ENCODE data around the gene OR4C5. TPM values are rescaled to one million over a fixed set of nuclear protein-coding genes. Genes with fewer than 3 reads are reported as not detected.
"Not testable (repeated sequence)": the region's sequence is repeated elsewhere in the genome, so short reads cannot be mapped to it uniquely, and the experiment has no call there.

The OR4C5 gene
- total RNA-seq = under 1 TPM in 2 of 8 experiments, not detected in 6; 0.33 to 0.62 TPM

GRCh38 chr11:48366365-48366764 is at the start of gene OR4C5:
Gene OR4C5, minus strand, starts transcription at chr11:48366465. Its CDS starts 0 bp downstream, at chr11:48366465.
- H3K4me1 ChIP-seq (replicated peaks in 1 of 2) = no peaks in the 10 kb centered on the region
- in situ Hi-C loops (cut with MboI; ENCODE audit: low pct_unique_long_range_greater_than_20kb in 2 of 9, low sequenced_read_pairs in 9 of 9, unreplicated experiment in 9 of 9) = no loop called here
- no peak within 1 kb of the TSS for H3K27ac ChIP-seq
- no peak for ATAC-seq (replicated peaks in 6 of 8)
- 0 to 87% (median 49%) methylated on average over 1 to 2 of the region's 2 CpGs for WGBS, 10 experiments
- H3K4me3 ChIP-seq = no peak within 1 kb of the TSS

DNA sequence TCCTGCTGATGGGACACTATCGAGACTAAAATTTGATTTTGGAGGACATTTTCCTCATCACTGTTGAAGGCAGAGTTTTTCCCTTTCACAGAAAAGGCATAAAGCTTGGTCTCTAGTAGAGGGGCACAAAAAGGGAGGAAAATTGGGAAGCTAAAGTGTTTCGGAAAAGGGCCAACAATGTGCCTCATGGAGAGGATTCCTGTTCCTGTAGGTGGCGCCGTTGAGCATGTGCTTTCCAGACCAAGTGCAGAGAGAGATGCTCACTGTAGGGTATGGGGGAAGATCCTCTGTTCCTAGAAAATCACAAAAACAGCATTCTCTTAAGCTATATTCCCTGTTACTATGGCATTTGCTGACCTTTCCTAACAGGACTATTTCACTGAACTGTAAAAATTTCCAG is 18.4 kb upstream of the OR4C5 start:
- no peak for ATAC-seq (replicated peaks in 6 of 8)

GRCh38 chr11:48384151-48384550 is 17.9 kb upstream of the OR4C5 start:
- H3K4me1 ChIP-seq (replicated peaks in 1 of 2); H3K4me3 ChIP-seq; H3K27ac ChIP-seq; in situ Hi-C loops (cut with MboI; ENCODE audit: low pct_unique_long_range_greater_than_20kb in 2 of 9, low sequenced_read_pairs in 9 of 9, unreplicated experiment in 9 of 9); ATAC-seq (replicated peaks in 6 of 8): not testable (repeated sequence)
- WGBS, 10 experiments = 0 to 80% (median 21%) methylated on average over 1 to 2 of the region's 2 CpGs; no CpG with 5 or more reads in 6 of the 10 experiments

More for the DNA sequence above, 18.4 kb upstream of the OR4C5 start:
- WGBS, 10 experiments = 0 to 63% (median 32%) methylated on average over 1 to 4 of the region's 4 CpGs; no CpG with 5 or more reads in 2 of the 10 experiments
- in situ Hi-C loops (cut with MboI; ENCODE audit: low pct_unique_long_range_greater_than_20kb in 2 of 9, low sequenced_read_pairs in 9 of 9, unreplicated experiment in 9 of 9) = no loop called here
- no peaks in the 10 kb centered on the region for H3K4me1 ChIP-seq (replicated peaks in 1 of 2)
- no peak overlapping the region for H3K4me3 ChIP-seq
- H3K27ac ChIP-seq = no peak overlapping the region

DNA sequence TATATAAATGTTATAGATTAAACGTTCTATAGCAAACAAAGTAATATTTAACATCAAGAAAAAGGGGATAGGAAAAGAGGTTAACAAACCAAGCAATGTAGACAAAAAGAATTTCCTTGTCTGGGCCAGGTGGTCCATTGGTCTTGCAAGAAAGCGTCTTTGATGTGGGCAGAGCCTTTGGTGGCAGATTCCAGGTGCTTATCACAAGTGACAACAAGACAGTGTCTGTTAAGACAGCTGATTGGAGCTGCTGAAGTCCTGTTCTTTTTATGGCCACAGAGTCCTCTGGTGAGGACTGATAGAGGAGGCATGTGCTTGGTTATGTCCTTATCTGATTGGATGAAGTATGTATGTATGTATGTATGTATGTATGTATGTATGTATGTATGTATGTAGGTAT is 5.0 kb downstream of the OR4C5 start:
- in situ Hi-C loops (cut with MboI; ENCODE audit: low pct_unique_long_range_greater_than_20kb in 2 of 9, low sequenced_read_pairs in 9 of 9, unreplicated experiment in 9 of 9); H3K4me3 ChIP-seq; ATAC-seq (replicated peaks in 6 of 8); H3K4me1 ChIP-seq (replicated peaks in 1 of 2); H3K27ac ChIP-seq: not testable (repeated sequence)
- 0 to 69% (median 14%) methylated on average over 1 to 2 of the region's 2 CpGs; no CpG with 5 or more reads in 1 of the 10 experiments for WGBS, 10 experiments

GRCh38 chr11:48354677-48355076 is 11.6 kb downstream of the OR4C5 start:
- Histone ChIP-seq H3K27ac (no peak overlapping the region), H3K4me3 (no peak overlapping the region), H3K4me1 (replicated peaks in 1 of 2) (no peaks in the 10 kb centered on the region)
- in situ Hi-C loops (cut with MboI; ENCODE audit: low pct_unique_long_range_greater_than_20kb in 2 of 9, low sequenced_read_pairs in 9 of 9, unreplicated experiment in 9 of 9) = loop anchor here in 1 of 9 experiments (5.0 kb wide), 1 partner anchor 1673 kb away; no protein-coding TSS in a partner anchor
- ATAC-seq (replicated peaks in 6 of 8) = no peak
- WGBS, 10 experiments = 13 to 88% (median 60%) methylated on average over 1 of the region's 1 CpG; no CpG with 5 or more reads in 5 of the 10 experiments

DNA sequence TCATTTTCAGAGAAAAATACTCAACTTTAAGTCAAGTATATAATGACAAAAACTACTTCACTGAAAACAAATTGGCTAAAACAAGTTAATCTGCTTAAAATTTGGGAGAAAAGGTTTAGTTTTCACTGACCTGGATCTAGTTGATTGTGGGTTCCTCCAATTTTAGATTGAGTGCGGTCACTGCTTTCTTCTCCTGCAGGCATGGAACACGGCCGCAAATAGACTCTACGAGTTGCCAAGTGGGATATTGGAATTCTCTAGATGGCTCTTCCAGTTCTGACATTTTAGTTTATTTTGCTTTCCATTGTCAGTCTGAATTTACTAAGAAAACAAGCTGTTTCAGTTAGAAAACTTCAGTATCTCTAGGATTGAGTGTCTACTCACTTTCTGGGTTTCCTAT is 12.3 kb downstream of the OR4C5 start:
- Histone ChIP-seq H3K4me1 (replicated peaks in 1 of 2) (no peaks in the 10 kb centered on the region), H3K27ac (no peak overlapping the region), H3K4me3 (no peak overlapping the region)
- WGBS, 10 experiments = 20 to 80% (median 61%) methylated on average over 2 to 4 of the region's 4 CpGs; no CpG with 5 or more reads in 3 of the 10 experiments
- in situ Hi-C loops (cut with MboI; ENCODE audit: low pct_unique_long_range_greater_than_20kb in 2 of 9, low sequenced_read_pairs in 9 of 9, unreplicated experiment in 9 of 9) = no loop called here
- no peak for ATAC-seq (replicated peaks in 6 of 8)

DNA sequence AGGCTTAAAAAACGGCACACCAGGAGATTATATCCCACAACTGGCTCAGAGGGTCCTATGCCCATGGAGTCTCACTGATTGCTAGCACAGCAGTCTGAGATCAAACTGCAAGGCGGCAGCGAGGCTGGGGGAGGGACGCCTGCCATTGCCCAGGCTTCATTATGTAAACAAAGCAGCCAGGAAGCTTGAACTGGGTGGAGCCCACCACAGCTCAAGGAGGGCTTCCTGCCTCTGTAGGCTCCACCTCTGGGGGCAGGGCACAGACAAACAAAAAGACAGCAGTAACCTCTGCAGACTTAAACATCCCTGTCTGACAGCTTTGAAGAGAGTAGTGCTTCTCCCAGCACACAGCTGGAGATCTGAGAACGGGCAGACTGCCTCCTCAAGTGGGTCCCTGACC is 20.0 kb downstream of the OR4C5 start:
- H3K27ac ChIP-seq; ATAC-seq (replicated peaks in 6 of 8); in situ Hi-C loops (cut with MboI; ENCODE audit: low pct_unique_long_range_greater_than_20kb in 2 of 9, low sequenced_read_pairs in 9 of 9, unreplicated experiment in 9 of 9); H3K4me1 ChIP-seq (replicated peaks in 1 of 2); H3K4me3 ChIP-seq: not testable (repeated sequence)
- WGBS, 10 experiments = 80% methylated on average over 1 of the region's 5 CpGs; no CpG with 5 or more reads in 9 of the 10 experiments

GRCh38 chr11:48342505-48342904 is 23.8 kb downstream of the OR4C5 start:
- ATAC-seq (replicated peaks in 6 of 8); H3K4me3 ChIP-seq; H3K27ac ChIP-seq; in situ Hi-C loops (cut with MboI; ENCODE audit: low pct_unique_long_range_greater_than_20kb in 2 of 9, low sequenced_read_pairs in 9 of 9, unreplicated experiment in 9 of 9); H3K4me1 ChIP-seq (replicated peaks in 1 of 2): not testable (repeated sequence)
- 0 to 71% (median 20%) methylated on average over 1 to 2 of the region's 2 CpGs; no CpG with 5 or more reads in 5 of the 10 experiments for WGBS, 10 experiments

DNA sequence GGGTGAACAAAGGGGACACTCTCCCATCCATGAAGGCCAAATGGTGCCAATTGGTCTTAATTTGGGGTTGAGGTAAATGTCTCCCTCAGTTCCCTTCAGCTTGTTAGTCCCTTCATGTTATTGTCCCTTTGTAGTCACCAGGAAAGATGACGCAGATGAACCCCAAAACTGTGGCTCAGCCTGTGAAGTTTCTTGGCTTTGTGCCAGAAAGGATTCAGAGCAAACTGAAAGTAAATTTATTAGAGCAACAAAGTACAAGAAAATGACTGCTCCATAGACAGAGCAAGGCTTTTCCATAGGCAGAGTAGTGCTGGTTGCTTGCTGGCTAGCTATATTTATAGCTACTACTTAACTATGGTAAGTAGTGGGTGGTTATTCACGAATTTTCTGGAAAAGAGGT is 24.8 kb downstream of the OR4C5 start:
- no peak overlapping the region for H3K27ac ChIP-seq
- ATAC-seq (replicated peaks in 6 of 8) = no peak
- H3K4me1 ChIP-seq (replicated peaks in 1 of 2) = no peaks in the 10 kb centered on the region
- WGBS, 10 experiments = 0 to 74% (median 20%) methylated on average over 1 to 2 of the region's 2 CpGs; no CpG with 5 or more reads in 2 of the 10 experiments
- no peak overlapping the region for H3K4me3 ChIP-seq
- in situ Hi-C loops (cut with MboI; ENCODE audit: low pct_unique_long_range_greater_than_20kb in 2 of 9, low sequenced_read_pairs in 9 of 9, unreplicated experiment in 9 of 9) = no loop called here

DNA sequence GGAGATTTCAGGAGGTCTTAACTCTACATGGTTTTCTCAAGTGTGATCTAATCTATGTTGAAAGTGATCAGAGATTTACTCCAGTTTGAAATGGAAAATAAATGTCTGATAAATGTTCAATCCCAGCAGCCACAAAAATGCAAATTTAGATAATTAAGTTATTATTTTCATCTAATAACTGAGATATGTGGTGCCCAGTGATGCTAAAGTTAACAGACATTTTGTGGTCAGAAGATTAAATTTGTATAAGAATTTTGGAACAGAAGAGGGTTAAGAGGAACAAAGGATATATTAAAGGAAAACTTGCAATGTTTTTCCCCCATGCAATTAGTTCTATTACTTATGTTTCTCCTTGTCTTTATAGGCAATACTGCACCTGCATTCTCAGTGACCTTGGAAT is 41.6 kb downstream of the OR4C5 start, which contains the start of gene OR4C3:
TSS of gene OR4C3 (plus strand) at position 301 of the 400 bp plus-strand sequence. CDS start 102 bp downstream, outside the sequence.
- in situ Hi-C loops (cut with MboI; ENCODE audit: low pct_unique_long_range_greater_than_20kb in 2 of 9, low sequenced_read_pairs in 9 of 9, unreplicated experiment in 9 of 9); H3K27ac ChIP-seq; ATAC-seq (replicated peaks in 6 of 8); H3K4me3 ChIP-seq; H3K4me1 ChIP-seq (replicated peaks in 1 of 2): not testable (repeated sequence)

DNA sequence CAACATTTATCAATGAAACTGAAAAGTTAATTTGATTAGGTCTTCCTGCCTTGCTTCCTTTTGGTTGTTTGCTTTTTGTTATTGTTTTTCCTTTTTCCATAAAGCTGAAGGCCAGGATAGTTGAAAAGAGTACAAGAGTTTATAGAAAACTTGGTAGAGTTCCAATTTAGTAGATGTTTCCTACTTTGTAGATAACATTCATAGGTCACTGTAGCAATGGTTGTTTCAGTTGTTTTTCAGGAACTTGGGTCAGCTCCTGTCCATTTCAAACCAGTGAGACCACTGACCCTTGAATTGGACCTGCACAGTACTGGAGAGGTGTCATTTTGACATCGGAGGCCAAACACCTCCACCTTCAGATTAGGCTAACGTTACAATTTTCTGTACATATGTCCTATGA is 46.5 kb downstream of the OR4C5 start:
- H3K27ac ChIP-seq; H3K4me1 ChIP-seq (replicated peaks in 1 of 2); ATAC-seq (replicated peaks in 6 of 8); H3K4me3 ChIP-seq; in situ Hi-C loops (cut with MboI; ENCODE audit: low pct_unique_long_range_greater_than_20kb in 2 of 9, low sequenced_read_pairs in 9 of 9, unreplicated experiment in 9 of 9): not testable (repeated sequence)
- WGBS, 10 experiments = 0 to 100% (median 86%) methylated on average over 1 to 2 of the region's 2 CpGs; no CpG with 5 or more reads in 5 of the 10 experiments

Other genes with a start within 250 kb of the OR4C5 start
- gene OR4B1, start 149.7 kb downstream of the OR4C5 start, total RNA-seq = under 1 TPM in 2 of 8 experiments, not detected in 6; 0.21 to 0.66 TPM
- gene OR4X2, start 121.4 kb downstream of the OR4C5 start, total RNA-seq = not detected
- gene OR4X1, start 102.6 kb downstream of the OR4C5 start, total RNA-seq = not detected
- under 1 TPM in 1 of 8 experiments, not detected in 7; 0.76 TPM for gene OR4S1, start 60.2 kb downstream of the OR4C5 start, total RNA-seq
- gene OR4C3, start 41.5 kb downstream of the OR4C5 start, total RNA-seq = under 1 TPM in 1 of 8 experiments, not detected in 7; 0.21 TPM
- under 1 TPM in 1 of 8 experiments, not detected in 7; 0.47 TPM for gene OR4A47, start 122.3 kb upstream of the OR4C5 start, total RNA-seq

Measured in motor neuron (in vitro differentiated cells).